K562 (cell line): ENCODE results near the gene AZU1. TPM values are rescaled to one million over a fixed set of nuclear protein-coding genes. Genes with fewer than 3 reads are reported as not detected.

Source experiments
- BRD4 ChIP-seq: fragments of 200-600 bp; sonication (generic); IDR thresholded peaks from 2 replicates; pipeline ENCODE4 v1.6.1; 2017; ENCODE audit warnings: inconsistent platforms
- C11orf30 ChIP-seq: fragments of 450-650 bp; IDR thresholded peaks from 2 replicates; pipeline ENCODE4 v1.6.1; 2016; ENCODE audit warnings: low read depth, mild to moderate bottlenecking
- ETV6 ChIP-seq, 3 experiments: fragments of 150-350 bp in 1 of 3; sonication (generic) in 1 of 3; formaldehyde crosslinking in 1 of 3; IDR thresholded peaks; 2 replicates each; pipeline versions ENCODE4 v1.6.1 to v1.8.0; 2014 to 2022; ENCODE audit warnings: borderline replicate concordance in 2 of 3, low read depth in 2 of 3, antibody characterized with exemption in 1 of 3, low read length in 1 of 3, mild to moderate bottlenecking in 1 of 3, missing genetic modification reagents in 1 of 3
- HIVEP1 ChIP-seq: fragments of 250-450 bp; sonication (Bioruptor Pico); IDR thresholded peaks from 2 replicates; pipeline ENCODE4 v1.4.0; 2020; ENCODE audit warnings: mild to moderate bottlenecking
- KDM5B ChIP-seq: fragments of 200-600 bp; sonication (generic); IDR thresholded peaks from 2 replicates; pipeline ENCODE4 v1.6.1; 2012; ENCODE audit warnings: low read depth, mild to moderate bottlenecking, moderate library complexity, low read length, control low read depth, inconsistent platforms; ENCODE audit not compliant: insufficient replicate concordance
- RAD21 ChIP-seq, 2 experiments: fragments of 250-450 bp in 1 of 2; fragments of 450-650 bp in 1 of 2; sonication (Bioruptor Pico) in 1 of 2; formaldehyde crosslinking in 1 of 2; IDR thresholded peaks in 1 of 2; conservative IDR thresholded peaks in 1 of 2; 2 replicates each; pipeline versions ENCODE4 v1.4.0 to v1.8.0; 2020 to 2022; ENCODE audit warnings: mild to moderate bottlenecking in 2 of 2, moderate library complexity in 1 of 2
- SMARCB1 ChIP-seq: IDR thresholded peaks from 2 replicates; pipeline ENCODE4 v1.6.1; 2011; ENCODE audit warnings: improper control_type of control experiment, low read depth; ENCODE audit not compliant: insufficient read length
- TAF7 ChIP-seq: fragments of 450-650 bp; IDR thresholded peaks from 2 replicates; pipeline ENCODE4 v1.6.1; 2016; ENCODE audit warnings: missing genetic modification characterization, missing compliant biosample characterization
- TAF9B ChIP-seq: fragments of 450-650 bp; IDR thresholded peaks from 2 replicates; pipeline ENCODE4 v1.6.1; 2018; ENCODE audit warnings: mild to moderate bottlenecking; ENCODE audit not compliant: partially characterized antibody
- TOE1 ChIP-seq, 2 experiments: fragments of 450-650 bp in 1 of 2; sonication (generic) in 1 of 2; formaldehyde crosslinking in 1 of 2; IDR thresholded peaks; 2 replicates each; pipeline versions ENCODE4 v1.7.1 to v1.8.0; 2016 to 2022; ENCODE audit warnings: borderline replicate concordance in 2 of 2, mild to moderate bottlenecking in 2 of 2, antibody characterized with exemption in 1 of 2, inconsistent platforms in 1 of 2, low read depth in 1 of 2, missing genetic modification reagents in 1 of 2, moderate library complexity in 1 of 2
- polyA plus RNA-seq, 8 experiments: library from polyadenylated mRNA; depleted of rRNA in 4 of 8; stranded (reverse) in 5 of 8; unstranded in 3 of 8; fragments of >200 nt; fragmentation: Nextera tagmentation in 2 of 8; fragmentation: Illumina TruSeq in 1 of 8; extraction: Ambion mirVana in 2 of 8; extraction: Trizol in 1 of 8; gene quantifications; 2 replicates each; pipeline versions ENCODE4 v1.2.1 to v1.2.3, GENCODE V29; 2011 to 2014; ENCODE audit warnings: inconsistent platforms in 1 of 8, missing spikeins in 1 of 8
- total RNA-seq, 7 experiments: library from RNA; depleted of rRNA in 6 of 7; stranded (reverse); fragments of >200 nt in 6 of 7; fragmentation: Illumina TruSeq in 2 of 7; extraction: Trizol in 2 of 7; gene quantifications; 2 replicates each; pipeline versions ENCODE4 v1.2.1 to v1.2.3, GENCODE V29; 2011 to 2021; ENCODE audit warnings: low replicate concordance in 1 of 7
- TF ChIP-seq, protein P1 (sequence below): fragments of 250-450 bp; sonication (Bioruptor Pico); IDR thresholded peaks from 2 replicates; pipeline ENCODE4 v1.5.0; 2021; ENCODE audit warnings: mild to moderate bottlenecking, moderate library complexity
- TF ChIP-seq, protein P2 (sequence below), 2 experiments: fragments of 150-350 bp in 1 of 2; IDR thresholded peaks; 2 replicates each; pipeline ENCODE4 v1.6.1; 2012 to 2016; ENCODE audit warnings: low read depth in 2 of 2, low read length in 2 of 2, mild to moderate bottlenecking in 1 of 2, moderate library complexity in 1 of 2
- TF ChIP-seq, protein P3 (sequence below): sonication (generic); formaldehyde crosslinking; IDR thresholded peaks from 2 replicates; pipeline ENCODE4 v1.8.1; 2023; ENCODE audit warnings: mild to moderate bottlenecking, missing genetic modification reagents
- TF ChIP-seq, protein P4 (sequence below): sonication (generic); formaldehyde crosslinking; IDR thresholded peaks from 2 replicates; pipeline ENCODE4 v1.8.0; 2022; ENCODE audit warnings: missing genetic modification reagents, mild to moderate bottlenecking, borderline replicate concordance

Gene AZU1
- total and polyA plus RNA-seq, 9 of the 15 experiments (the other 6 are each of a cell fraction or from before 2014, with no cell fraction given): 0.29 to 1.9 (median 0.59) TPM; not detected in 3

DNA sequence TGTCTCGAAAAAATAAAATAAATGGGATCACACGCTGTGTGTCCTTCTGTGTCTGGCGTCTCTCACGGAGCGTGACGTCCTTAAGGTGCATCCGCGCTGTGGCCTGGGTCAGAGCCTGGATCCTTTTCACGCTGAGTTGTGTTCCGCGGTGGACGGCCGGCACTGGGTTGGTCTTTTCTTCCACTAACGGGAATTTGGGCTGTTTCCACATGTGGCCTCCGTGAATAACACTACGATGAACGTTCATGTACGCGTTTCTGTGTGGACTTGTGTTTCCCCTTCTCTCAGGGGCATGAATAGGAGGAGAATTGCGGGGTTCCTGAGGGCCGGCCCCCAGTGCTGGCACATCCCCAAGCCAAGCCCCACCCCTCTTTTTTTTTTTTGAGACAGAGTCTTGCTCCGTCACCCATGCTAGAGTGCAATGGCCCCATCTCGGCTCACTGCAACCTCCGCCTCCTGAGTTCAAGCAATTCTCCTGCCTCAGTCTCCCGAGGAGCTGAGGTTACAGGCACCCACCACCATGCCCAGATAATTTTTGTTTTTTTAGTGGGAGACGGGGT lies 36.5 kb upstream of the AZU1 start (continued):
- TF ChIP-seq, protein P1, sequence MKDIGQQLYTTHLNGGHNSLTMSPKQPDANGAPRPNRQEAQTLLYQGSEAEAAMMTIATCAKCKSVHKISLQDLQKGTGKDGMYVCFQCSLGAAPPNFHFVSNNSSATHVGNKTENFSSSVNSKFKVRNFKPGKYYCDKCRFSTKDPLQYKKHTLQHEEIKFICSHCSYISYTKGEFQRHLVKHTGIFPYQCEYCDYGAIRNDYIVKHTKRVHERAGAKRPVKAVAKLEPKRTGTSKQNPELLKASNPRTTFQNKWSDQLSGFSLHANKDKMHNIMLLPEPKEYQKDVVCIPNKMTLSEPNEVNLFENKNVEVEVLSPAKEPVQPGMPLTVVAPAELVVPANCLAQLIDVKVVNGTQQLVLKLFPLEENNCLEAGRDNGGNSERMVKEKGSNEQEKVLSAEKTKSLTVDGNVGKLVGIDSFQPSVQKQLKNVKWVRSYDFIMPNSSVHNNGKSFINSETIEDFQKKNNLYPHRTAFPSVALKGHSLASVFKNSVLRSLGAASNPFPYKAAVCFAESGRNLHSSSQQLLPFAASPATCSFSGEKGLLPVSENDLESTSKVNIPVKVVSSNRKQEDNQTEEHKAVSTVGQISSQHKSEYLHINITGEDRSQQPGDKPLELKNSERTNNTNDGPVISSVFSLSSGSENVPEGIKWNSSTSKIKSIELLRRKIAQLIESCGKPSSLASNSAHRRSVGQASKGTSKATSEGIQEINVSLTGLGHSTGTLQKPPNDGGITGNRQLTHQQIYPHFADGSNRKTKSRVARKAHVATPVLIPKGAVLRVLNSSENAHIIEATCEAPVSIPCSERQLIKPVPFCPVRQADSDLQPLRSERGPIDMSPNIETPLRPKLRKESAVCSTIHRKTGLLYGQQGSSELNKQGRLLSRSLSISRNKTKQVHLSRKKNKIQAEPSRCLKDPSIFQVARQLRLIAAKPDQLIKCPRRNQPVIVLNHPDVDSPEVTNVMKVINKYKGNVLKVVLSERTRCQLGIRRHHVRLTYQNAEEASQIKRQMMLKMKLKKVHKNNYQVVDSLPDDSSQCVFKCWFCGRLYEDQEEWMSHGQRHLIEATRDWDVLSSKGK (CRISPR knock-in tag): no peak
- TF ChIP-seq, protein P2, sequence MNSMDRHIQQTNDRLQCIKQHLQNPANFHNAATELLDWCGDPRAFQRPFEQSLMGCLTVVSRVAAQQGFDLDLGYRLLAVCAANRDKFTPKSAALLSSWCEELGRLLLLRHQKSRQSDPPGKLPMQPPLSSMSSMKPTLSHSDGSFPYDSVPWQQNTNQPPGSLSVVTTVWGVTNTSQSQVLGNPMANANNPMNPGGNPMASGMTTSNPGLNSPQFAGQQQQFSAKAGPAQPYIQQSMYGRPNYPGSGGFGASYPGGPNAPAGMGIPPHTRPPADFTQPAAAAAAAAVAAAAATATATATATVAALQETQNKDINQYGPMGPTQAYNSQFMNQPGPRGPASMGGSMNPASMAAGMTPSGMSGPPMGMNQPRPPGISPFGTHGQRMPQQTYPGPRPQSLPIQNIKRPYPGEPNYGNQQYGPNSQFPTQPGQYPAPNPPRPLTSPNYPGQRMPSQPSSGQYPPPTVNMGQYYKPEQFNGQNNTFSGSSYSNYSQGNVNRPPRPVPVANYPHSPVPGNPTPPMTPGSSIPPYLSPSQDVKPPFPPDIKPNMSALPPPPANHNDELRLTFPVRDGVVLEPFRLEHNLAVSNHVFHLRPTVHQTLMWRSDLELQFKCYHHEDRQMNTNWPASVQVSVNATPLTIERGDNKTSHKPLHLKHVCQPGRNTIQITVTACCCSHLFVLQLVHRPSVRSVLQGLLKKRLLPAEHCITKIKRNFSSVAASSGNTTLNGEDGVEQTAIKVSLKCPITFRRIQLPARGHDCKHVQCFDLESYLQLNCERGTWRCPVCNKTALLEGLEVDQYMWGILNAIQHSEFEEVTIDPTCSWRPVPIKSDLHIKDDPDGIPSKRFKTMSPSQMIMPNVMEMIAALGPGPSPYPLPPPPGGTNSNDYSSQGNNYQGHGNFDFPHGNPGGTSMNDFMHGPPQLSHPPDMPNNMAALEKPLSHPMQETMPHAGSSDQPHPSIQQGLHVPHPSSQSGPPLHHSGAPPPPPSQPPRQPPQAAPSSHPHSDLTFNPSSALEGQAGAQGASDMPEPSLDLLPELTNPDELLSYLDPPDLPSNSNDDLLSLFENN (IDR thresholded peaks at IDR 0.05; ENCODE audit: low read depth in 2 of 2, low read length in 2 of 2): no peak
- no peak for TF ChIP-seq KDM5B
- no peak for TF ChIP-seq HIVEP1 (CRISPR knock-in tag)
- no peak for TF ChIP-seq C11orf30
- TF ChIP-seq ETV6 (IDR thresholded peaks at IDR 0.05; ENCODE audit: borderline replicate concordance in 1 of 2, low read depth in 2 of 2, low read length in 1 of 2): no peak
- TF ChIP-seq ETV6 (CRISPR knock-in tag; IDR thresholded peaks at IDR 0.05; ENCODE audit: borderline replicate concordance): no peak
- TF ChIP-seq TAF9B: no peak
- TF ChIP-seq, protein P3, sequence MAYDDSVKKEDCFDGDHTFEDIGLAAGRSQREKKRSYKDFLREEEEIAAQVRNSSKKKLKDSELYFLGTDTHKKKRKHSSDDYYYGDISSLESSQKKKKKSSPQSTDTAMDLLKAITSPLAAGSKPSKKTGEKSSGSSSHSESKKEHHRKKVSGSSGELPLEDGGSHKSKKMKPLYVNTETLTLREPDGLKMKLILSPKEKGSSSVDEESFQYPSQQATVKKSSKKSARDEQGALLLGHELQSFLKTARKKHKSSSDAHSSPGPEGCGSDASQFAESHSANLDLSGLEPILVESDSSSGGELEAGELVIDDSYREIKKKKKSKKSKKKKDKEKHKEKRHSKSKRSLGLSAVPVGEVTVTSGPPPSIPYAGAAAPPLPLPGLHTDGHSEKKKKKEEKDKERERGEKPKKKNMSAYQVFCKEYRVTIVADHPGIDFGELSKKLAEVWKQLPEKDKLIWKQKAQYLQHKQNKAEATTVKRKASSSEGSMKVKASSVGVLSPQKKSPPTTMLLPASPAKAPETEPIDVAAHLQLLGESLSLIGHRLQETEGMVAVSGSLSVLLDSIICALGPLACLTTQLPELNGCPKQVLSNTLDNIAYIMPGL (CRISPR knock-in tag): no peak
- TF ChIP-seq, protein P4, sequence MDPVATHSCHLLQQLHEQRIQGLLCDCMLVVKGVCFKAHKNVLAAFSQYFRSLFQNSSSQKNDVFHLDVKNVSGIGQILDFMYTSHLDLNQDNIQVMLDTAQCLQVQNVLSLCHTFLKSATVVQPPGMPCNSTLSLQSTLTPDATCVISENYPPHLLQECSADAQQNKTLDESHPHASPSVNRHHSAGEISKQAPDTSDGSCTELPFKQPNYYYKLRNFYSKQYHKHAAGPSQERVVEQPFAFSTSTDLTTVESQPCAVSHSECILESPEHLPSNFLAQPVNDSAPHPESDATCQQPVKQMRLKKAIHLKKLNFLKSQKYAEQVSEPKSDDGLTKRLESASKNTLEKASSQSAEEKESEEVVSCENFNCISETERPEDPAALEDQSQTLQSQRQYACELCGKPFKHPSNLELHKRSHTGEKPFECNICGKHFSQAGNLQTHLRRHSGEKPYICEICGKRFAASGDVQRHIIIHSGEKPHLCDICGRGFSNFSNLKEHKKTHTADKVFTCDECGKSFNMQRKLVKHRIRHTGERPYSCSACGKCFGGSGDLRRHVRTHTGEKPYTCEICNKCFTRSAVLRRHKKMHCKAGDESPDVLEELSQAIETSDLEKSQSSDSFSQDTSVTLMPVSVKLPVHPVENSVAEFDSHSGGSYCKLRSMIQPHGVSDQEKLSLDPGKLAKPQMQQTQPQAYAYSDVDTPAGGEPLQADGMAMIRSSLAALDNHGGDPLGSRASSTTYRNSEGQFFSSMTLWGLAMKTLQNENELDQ (CRISPR knock-in tag): no peak
- no peak for TF ChIP-seq BRD4
- TF ChIP-seq TOE1 (IDR thresholded peaks at IDR 0.05; ENCODE audit: borderline replicate concordance): no peak
- no peak for TF ChIP-seq TOE1 (CRISPR knock-in tag; IDR thresholded peaks at IDR 0.05; ENCODE audit: borderline replicate concordance, low read depth)
- TF ChIP-seq TAF7 (tag): no peak
- TF ChIP-seq RAD21 (CRISPR knock-in tag; conservative IDR thresholded peaks at IDR 0.05 in 1 of 2, IDR thresholded peaks at IDR 0.05 in 1 of 2): no peak
- no peak for TF ChIP-seq SMARCB1
